Ectodermal cell (in vitro differentiated cells): ENCODE results near the gene SNED1.

ENCODE experiments used
- H3K27ac ChIP-seq: 2 replicates; pipeline ENCODE4 v1.7.0; 2013; ENCODE audit warnings: mild to moderate bottlenecking, low read depth, low read length; ENCODE audit not compliant: insufficient read depth, poor library complexity, severe bottlenecking
- H3K27me3 ChIP-seq: 2 replicates; pipeline ENCODE4 v1.7.0; 2013; ENCODE audit warnings: mild to moderate bottlenecking, low read length; ENCODE audit not compliant: insufficient read depth, control insufficient read depth, poor library complexity, severe bottlenecking
- H3K36me3 ChIP-seq: one replicate; pipeline ENCODE4 v1.7.0; 2013; ENCODE audit warnings: low read length; ENCODE audit not compliant: control insufficient read depth, insufficient read depth
- H3K4me1 ChIP-seq: one replicate; pipeline ENCODE4 v1.7.0; 2013; ENCODE audit warnings: low read length; ENCODE audit not compliant: control insufficient read depth, insufficient read depth
- H3K4me3 ChIP-seq: 2 replicates; pipeline ENCODE4 v1.7.0; 2013; ENCODE audit warnings: low read depth, low read length, control low read depth; ENCODE audit not compliant: insufficient read depth
- H3K9me3 ChIP-seq: 2 replicates; pipeline ENCODE4 v1.7.0; 2013; ENCODE audit warnings: mild to moderate bottlenecking, low read length, moderate library complexity; ENCODE audit not compliant: control insufficient read depth
- WGBS, 2 experiments: methylation state at CpG; one replicate each; pipeline ENCODE4 v1.1.7; 2013; ENCODE audit warnings: missing lambda C conversion rate in 2 of 2; 5-methylcytosine and 5-hydroxymethylcytosine counted together

Gene SNED1

GRCh38 chr2:241064008-241064801 is 65.8 kb downstream of the SNED1 start:
- Histone ChIP-seq H3K27ac (no peak overlapping the region), H3K4me3 (no peak overlapping the region), H3K36me3 (no peaks in the 10 kb centered on the region), H3K9me3 (no peaks in the 10 kb centered on the region), H3K27me3 (no peaks in the 10 kb centered on the region), H3K4me1 (no peaks in the 10 kb centered on the region)
- WGBS, 2 experiments = 57 to 60% methylated on average over 31 to 32 of the region's 32 CpGs

- H3K9me3 ChIP-seq = no peaks in the 10 kb centered on the region
- no peaks in the 10 kb centered on the region for H3K36me3 ChIP-seq
- H3K27me3 ChIP-seq = no peaks in the 10 kb centered on the region
- H3K27ac ChIP-seq = no peak overlapping the region
- no peaks in the 10 kb centered on the region for H3K4me1 ChIP-seq
- WGBS, 2 experiments = 91 to 93% methylated on average over 23 of the region's 23 CpGs
- no peak overlapping the region for H3K4me3 ChIP-seq
These were observed 66.5 kb downstream of the SNED1 start for GRCh38 chr2:241064802-241065354.

- Histone ChIP-seq H3K9me3 (no peaks in the 10 kb centered on the region), H3K27me3 (no peaks in the 10 kb centered on the region), H3K36me3 (no peaks in the 10 kb centered on the region), H3K4me3 (no peak overlapping the region), H3K27ac (no peak overlapping the region), H3K4me1 (no peaks in the 10 kb centered on the region)
- WGBS, 2 experiments = 88 to 89% methylated on average over 27 of the region's 27 CpGs
These were observed 67.0 kb downstream of the SNED1 start for GRCh38 chr2:241065355-241065803.

GRCh38 chr2:241066171-241066892 is 67.9 kb downstream of the SNED1 start:
- WGBS, 2 experiments = 92% methylated on average over 21 of the region's 21 CpGs
- H3K27me3 ChIP-seq = no peaks in the 10 kb centered on the region

GRCh38 chr2:241066893-241067341 is 68.5 kb downstream of the SNED1 start:
- 63 to 68% methylated on average over 15 of the region's 15 CpGs for WGBS, 2 experiments
- H3K27me3 ChIP-seq = no peaks in the 10 kb centered on the region
- no peaks in the 10 kb centered on the region for H3K9me3 ChIP-seq
- H3K27ac ChIP-seq = no peak overlapping the region
- H3K36me3 ChIP-seq = no peaks in the 10 kb centered on the region
- no peak overlapping the region for H3K4me3 ChIP-seq
- peaks cover 3% of the 10 kb centered on the region for H3K4me1 ChIP-seq

More at GRCh38 chr2:241066171-241066892, 67.9 kb downstream of the SNED1 start:
- no peaks in the 10 kb centered on the region for H3K9me3 ChIP-seq
- H3K4me1 ChIP-seq = peaks cover 3% of the 10 kb centered on the region
- H3K27ac ChIP-seq = no peak overlapping the region
- H3K36me3 ChIP-seq = no peaks in the 10 kb centered on the region
- no peak overlapping the region for H3K4me3 ChIP-seq

GRCh38 chr2:241067501-241068135 is 69.2 kb downstream of the SNED1 start:
- Histone ChIP-seq H3K27me3 (no peaks in the 10 kb centered on the region), H3K4me3 (no peak overlapping the region), H3K4me1 (peaks cover 3% of the 10 kb centered on the region), H3K27ac (no peak overlapping the region), H3K9me3 (no peaks in the 10 kb centered on the region), H3K36me3 (no peaks in the 10 kb centered on the region)
- 90 to 93% methylated on average over 21 of the region's 21 CpGs for WGBS, 2 experiments

GRCh38 chr2:241068136-241068941 is 69.9 kb downstream of the SNED1 start:
- Histone ChIP-seq H3K27ac (no peak overlapping the region), H3K36me3 (no peaks in the 10 kb centered on the region), H3K4me1 (peaks cover 3% of the 10 kb centered on the region), H3K9me3 (no peaks in the 10 kb centered on the region), H3K4me3 (no peak overlapping the region), H3K27me3 (no peaks in the 10 kb centered on the region)
- WGBS, 2 experiments = 87 to 88% methylated on average over 25 of the region's 25 CpGs

- 88 to 89% methylated on average over 28 of the region's 28 CpGs for whole genome bisulfite sequencing, 2 experiments
- H3K27ac ChIP-seq = no peak overlapping the region
- peaks cover 3% of the 10 kb centered on the region for H3K4me1 ChIP-seq
- H3K36me3 ChIP-seq = no peaks in the 10 kb centered on the region
- no peaks in the 10 kb centered on the region for H3K27me3 ChIP-seq
- H3K4me3 ChIP-seq = no peak overlapping the region
- H3K9me3 ChIP-seq = no peaks in the 10 kb centered on the region
These were observed 70.8 kb downstream of the SNED1 start for GRCh38 chr2:241068942-241069810.

- WGBS, 2 experiments = 84 to 85% methylated on average over 26 of the region's 26 CpGs
- Histone ChIP-seq H3K9me3 (no peaks in the 10 kb centered on the region), H3K4me1 (peaks cover 3% of the 10 kb centered on the region), H3K36me3 (no peaks in the 10 kb centered on the region), H3K27ac (no peak overlapping the region), H3K27me3 (no peaks in the 10 kb centered on the region), H3K4me3 (no peak overlapping the region)
These were observed 71.4 kb downstream of the SNED1 start for GRCh38 chr2:241069821-241070281.
